GM19043 (cell line): ENCODE results near the gene PJA1.
A peak's percentile ranks its signal among the peaks of the same experiment; 100 is the strongest.

Experiments
- ATAC-seq: cut with Tn5 transposase; IDR thresholded peaks from one replicate; pipeline ENCODE4 v1.9.1; 2021; ENCODE audit warnings: low read depth; ENCODE audit not compliant: unreplicated experiment

The PJA1 gene

GRCh38 chrX:69165087-69165651 lies at the start of gene PJA1:
Gene PJA1 (minus strand): TSS chrX:69165453. CDS start chrX:69163073, 2,380 bp downstream.
- peak; percentile 78 for ATAC-seq

- ATAC-seq: no peak
These were observed 49.2 kb upstream of the PJA1 start for GRCh38 chrX:69214463-69214862.

- ATAC-seq: no peak
These were observed 46.4 kb upstream of the PJA1 start for GRCh38 chrX:69211701-69212100.

GRCh38 chrX:69210581-69210980 lies 45.3 kb upstream of the PJA1 start:
- ATAC-seq: no peak

GRCh38 chrX:69207216-69207615 lies 42.0 kb upstream of the PJA1 start:
- ATAC-seq: no peak

GRCh38 chrX:69203638-69204037 lies 38.4 kb upstream of the PJA1 start:
- no peak for ATAC-seq

GRCh38 chrX:69197690-69198089 lies 32.4 kb upstream of the PJA1 start:
- ATAC-seq: no peak

- no peak for ATAC-seq
These were observed 31.4 kb upstream of the PJA1 start for GRCh38 chrX:69196666-69197065.

- ATAC-seq: no peak
These were observed 30.6 kb upstream of the PJA1 start for GRCh38 chrX:69195810-69196209.

GRCh38 chrX:69195192-69195591 lies 29.9 kb upstream of the PJA1 start:
- no peak for ATAC-seq

- no peak for ATAC-seq
These were observed 27.4 kb upstream of the PJA1 start for GRCh38 chrX:69192603-69193002.

GRCh38 chrX:69189576-69190371 lies 24.5 kb upstream of the PJA1 start:
- no peak for ATAC-seq

GRCh38 chrX:69186651-69187050 lies 21.4 kb upstream of the PJA1 start:
- no peak for ATAC-seq

- no peak for ATAC-seq
These were observed 20.6 kb upstream of the PJA1 start for GRCh38 chrX:69185886-69186285.

GRCh38 chrX:69185141-69185540 lies 19.9 kb upstream of the PJA1 start:
- ATAC-seq: no peak

GRCh38 chrX:69182818-69183380 lies 17.6 kb upstream of the PJA1 start:
- no peak for ATAC-seq

- ATAC-seq: no peak
These were observed 14.2 kb upstream of the PJA1 start for GRCh38 chrX:69179380-69179911.

- no peak for ATAC-seq
These were observed 13.3 kb upstream of the PJA1 start for GRCh38 chrX:69178592-69178991.

- no peak for ATAC-seq
These were observed 12.4 kb upstream of the PJA1 start for GRCh38 chrX:69177511-69178162.

- ATAC-seq: no peak
These were observed 10.8 kb upstream of the PJA1 start for GRCh38 chrX:69176053-69176452.

- no peak for ATAC-seq
These were observed 8.7 kb upstream of the PJA1 start for GRCh38 chrX:69173906-69174305.
